ENCODE data around the gene NEU3. TPM values are rescaled to one million over a fixed set of nuclear protein-coding genes. Genes with fewer than 3 reads are reported as not detected.

Gene NEU3
- total RNA-seq, 2 donors from 2014 or later, result 19.4 to 26.2 TPM

DNA sequence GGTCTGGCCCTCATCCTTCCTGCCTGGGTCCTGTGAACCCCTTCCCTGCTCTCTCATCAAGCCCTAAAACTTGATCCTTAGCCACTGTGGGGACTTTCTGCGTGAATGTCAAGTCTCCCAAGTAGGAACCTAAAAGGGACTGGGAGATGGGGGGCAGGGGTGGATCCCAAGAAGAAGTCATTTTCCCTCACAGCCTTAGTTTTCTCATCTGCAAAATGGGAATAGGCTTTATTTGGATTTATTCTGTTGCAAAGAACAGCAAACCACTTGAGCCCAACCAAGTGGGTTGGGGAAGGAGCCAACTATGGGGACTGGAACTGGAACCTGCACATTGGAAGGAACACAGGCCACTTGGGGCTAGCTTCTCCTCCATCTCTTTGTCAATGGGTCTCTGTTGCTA is 36.8 kb downstream of the NEU3 start:
- Histone ChIP-seq H3K36me3 (no peaks in the 10 kb centered on the region), H3K27ac (no peak overlapping the region), H3K4me3 (no peak overlapping the region), H3K4me1 (replicated peaks) (no peaks in the 10 kb centered on the region), H3K27me3 (replicated peaks; ENCODE audit: insufficient read depth) (no peaks in the 10 kb centered on the region), H3K9me3 (no peaks in the 10 kb centered on the region)
- no peak for DNase-seq (ENCODE audit: low spot score)
- TF ChIP-seq, protein P1, sequence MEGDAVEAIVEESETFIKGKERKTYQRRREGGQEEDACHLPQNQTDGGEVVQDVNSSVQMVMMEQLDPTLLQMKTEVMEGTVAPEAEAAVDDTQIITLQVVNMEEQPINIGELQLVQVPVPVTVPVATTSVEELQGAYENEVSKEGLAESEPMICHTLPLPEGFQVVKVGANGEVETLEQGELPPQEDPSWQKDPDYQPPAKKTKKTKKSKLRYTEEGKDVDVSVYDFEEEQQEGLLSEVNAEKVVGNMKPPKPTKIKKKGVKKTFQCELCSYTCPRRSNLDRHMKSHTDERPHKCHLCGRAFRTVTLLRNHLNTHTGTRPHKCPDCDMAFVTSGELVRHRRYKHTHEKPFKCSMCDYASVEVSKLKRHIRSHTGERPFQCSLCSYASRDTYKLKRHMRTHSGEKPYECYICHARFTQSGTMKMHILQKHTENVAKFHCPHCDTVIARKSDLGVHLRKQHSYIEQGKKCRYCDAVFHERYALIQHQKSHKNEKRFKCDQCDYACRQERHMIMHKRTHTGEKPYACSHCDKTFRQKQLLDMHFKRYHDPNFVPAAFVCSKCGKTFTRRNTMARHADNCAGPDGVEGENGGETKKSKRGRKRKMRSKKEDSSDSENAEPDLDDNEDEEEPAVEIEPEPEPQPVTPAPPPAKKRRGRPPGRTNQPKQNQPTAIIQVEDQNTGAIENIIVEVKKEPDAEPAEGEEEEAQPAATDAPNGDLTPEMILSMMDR (IDR thresholded peaks at IDR 0.05), result no peak
- TF ChIP-seq POLR2AphosphoS5 (IDR thresholded peaks at IDR 0.05) (no peak), POLR2A (IDR thresholded peaks at IDR 0.05) (no peak)
- intact Hi-C loops (cut with DNase I), result loop anchor here (2.0 kb wide), 1 partner anchor 221 kb away; no protein-coding TSS in a partner anchor
- 100% methylated on average over 1 of the region's 1 CpG for WGBS

DNA sequence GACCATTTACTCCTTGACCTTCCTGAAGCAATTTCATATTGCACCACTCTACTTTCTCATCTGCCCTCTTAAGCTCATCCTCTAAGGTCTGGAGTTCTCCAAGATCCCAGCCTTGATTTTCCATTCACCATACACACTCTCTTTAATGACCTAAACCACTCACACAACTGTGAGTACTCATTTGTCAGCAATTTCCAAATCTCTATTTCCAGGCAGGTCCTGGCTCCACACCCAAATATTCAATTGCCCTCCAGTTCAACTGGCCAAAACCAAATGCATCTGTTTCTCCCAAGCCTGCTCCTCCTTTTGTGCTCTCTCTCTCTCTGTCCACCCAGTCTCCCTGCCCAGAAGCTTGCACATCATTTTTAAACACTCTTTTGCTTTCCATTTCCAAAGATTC is 39.6 kb downstream of the NEU3 start:
- Histone ChIP-seq H3K27me3 (replicated peaks; ENCODE audit: insufficient read depth) (no peaks in the 10 kb centered on the region), H3K27ac (no peak overlapping the region), H3K9me3 (no peaks in the 10 kb centered on the region), H3K36me3 (no peaks in the 10 kb centered on the region), H3K4me1 (replicated peaks) (no peaks in the 10 kb centered on the region), H3K4me3 (no peak overlapping the region)
- DNase-seq (ENCODE audit: low spot score), result no peak
- TF ChIP-seq POLR2AphosphoS5 (IDR thresholded peaks at IDR 0.05) (no peak), POLR2A (IDR thresholded peaks at IDR 0.05) (no peak)
- TF ChIP-seq, protein P1 (IDR thresholded peaks at IDR 0.05), result no peak
- intact Hi-C loops (cut with DNase I), result no loop called here

- H3K27ac ChIP-seq, result no peak overlapping the region
- WGBS, result 23% methylated on average over 2 of the region's 2 CpGs
- intact Hi-C loops (cut with DNase I), result no loop called here
- no peak overlapping the region for H3K4me3 ChIP-seq
- DNase-seq (ENCODE audit: low spot score), result no peak
- TF ChIP-seq POLR2A (IDR thresholded peaks at IDR 0.05) (no peak), POLR2AphosphoS5 (IDR thresholded peaks at IDR 0.05) (no peak)
- TF ChIP-seq, protein P1 (IDR thresholded peaks at IDR 0.05), result no peak
- H3K27me3 ChIP-seq (replicated peaks; ENCODE audit: insufficient read depth), result no peaks in the 10 kb centered on the region
- H3K36me3 ChIP-seq, result no peaks in the 10 kb centered on the region
- no peaks in the 10 kb centered on the region for H3K9me3 ChIP-seq
- no peaks in the 10 kb centered on the region for H3K4me1 ChIP-seq (replicated peaks)
These were observed 40.0 kb downstream of the NEU3 start for GRCh38 chr11:75028724-75029123.

DNA sequence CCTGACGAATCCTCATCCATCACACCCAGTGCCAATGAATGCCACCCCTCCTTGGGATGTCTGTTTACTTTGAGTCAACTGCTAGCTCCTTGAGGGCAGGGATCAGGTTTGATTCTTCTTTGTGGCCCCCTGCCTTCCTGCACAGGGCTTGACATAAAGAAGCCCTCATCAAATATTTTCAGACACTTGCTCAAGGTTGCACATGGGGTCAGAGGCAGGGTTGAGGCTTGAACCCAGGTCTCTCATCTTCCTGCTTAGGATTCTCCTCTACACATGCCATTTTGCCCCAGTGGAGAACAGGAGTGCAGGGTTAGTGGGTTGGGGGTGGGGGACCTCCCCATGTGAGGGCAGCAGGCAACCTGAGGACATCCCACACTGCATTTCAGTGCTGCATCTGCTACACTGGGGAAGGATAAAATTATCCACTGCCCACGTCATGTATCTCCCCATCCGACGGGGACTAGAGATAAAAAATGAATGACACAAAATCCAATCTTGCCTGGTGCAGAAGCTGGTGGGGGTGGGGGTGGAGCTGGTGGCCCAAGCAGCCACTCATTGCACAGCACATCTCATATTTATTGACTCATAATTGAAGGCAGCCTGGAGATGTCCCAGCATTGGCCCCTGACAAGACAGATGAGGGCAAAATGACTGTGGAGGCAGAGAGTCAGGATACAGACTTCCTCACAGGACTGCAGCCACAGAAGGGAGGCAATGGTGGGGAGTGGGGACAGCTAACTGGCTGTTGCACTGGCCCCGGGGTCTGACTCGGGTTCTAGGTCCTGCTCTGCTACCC is 41.3 kb downstream of the NEU3 start:
- TF ChIP-seq, protein P1 (IDR thresholded peaks at IDR 0.05), result no peak
- TF ChIP-seq POLR2AphosphoS5 (IDR thresholded peaks at IDR 0.05), result no peak
- no peak for TF ChIP-seq POLR2A (IDR thresholded peaks at IDR 0.05)
- intact Hi-C loops (cut with DNase I), result no loop called here

DNA sequence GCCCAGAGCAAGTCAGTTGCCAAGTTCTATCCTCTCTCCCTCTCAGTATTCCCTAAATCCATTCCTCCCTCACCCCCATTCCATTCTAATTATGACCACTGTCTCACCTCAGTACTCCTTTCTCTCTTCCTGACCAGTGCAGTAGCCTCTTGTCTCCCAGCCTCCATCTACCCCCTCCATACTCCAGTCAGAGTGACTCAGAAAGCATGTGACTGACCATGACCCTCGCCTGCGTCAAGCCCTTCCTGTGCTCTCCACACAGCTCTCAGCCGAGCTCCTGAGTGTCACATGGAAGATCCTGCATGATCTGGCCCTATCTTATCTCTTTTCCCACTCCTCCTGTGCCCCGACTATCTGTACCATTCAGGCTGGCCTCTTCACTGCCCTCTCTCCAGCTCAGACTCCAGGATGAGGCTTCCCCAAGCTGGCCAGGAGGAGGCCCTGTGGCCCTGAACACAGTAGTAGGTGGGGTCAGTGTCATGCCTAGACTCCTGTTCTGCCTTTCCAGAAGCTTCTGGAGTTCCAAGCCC is 42.6 kb downstream of the NEU3 start:
- TF ChIP-seq POLR2AphosphoS5 (IDR thresholded peaks at IDR 0.05) (no peak), POLR2A (IDR thresholded peaks at IDR 0.05) (no peak)
- TF ChIP-seq, protein P1 (IDR thresholded peaks at IDR 0.05), result no peak
- DNase-seq (ENCODE audit: low spot score), result no peak
- H3K4me3 ChIP-seq, result no peak overlapping the region
- intact Hi-C loops (cut with DNase I), result no loop called here
- H3K4me1 ChIP-seq (replicated peaks), result no peaks in the 10 kb centered on the region
- H3K27me3 ChIP-seq (replicated peaks; ENCODE audit: insufficient read depth), result no peaks in the 10 kb centered on the region
- H3K9me3 ChIP-seq, result no peaks in the 10 kb centered on the region
- no peak overlapping the region for H3K27ac ChIP-seq
- 74% methylated on average over 4 of the region's 4 CpGs for WGBS
- H3K36me3 ChIP-seq, result no peaks in the 10 kb centered on the region

More for the DNA sequence above, 41.3 kb downstream of the NEU3 start:
- H3K9me3 ChIP-seq, result no peaks in the 10 kb centered on the region
- H3K36me3 ChIP-seq, result no peaks in the 10 kb centered on the region
- no peak for DNase-seq (ENCODE audit: low spot score)
- H3K27ac ChIP-seq, result no peak overlapping the region
- 75% methylated on average over 6 of the region's 6 CpGs for WGBS
- H3K27me3 ChIP-seq (replicated peaks; ENCODE audit: insufficient read depth), result no peaks in the 10 kb centered on the region
- no peaks in the 10 kb centered on the region for H3K4me1 ChIP-seq (replicated peaks)
- no peak overlapping the region for H3K4me3 ChIP-seq

Data from prostate gland (tissue), 2 donors.